H9 (cell line): ENCODE results near the gene OSBP. TPM values are rescaled to one million over a fixed set of nuclear protein-coding genes. Genes with fewer than 3 reads are reported as not detected.
A peak's percentile ranks its signal among the peaks of the same experiment; 100 is the strongest.

Source experiments
- DNase-seq: peaks from one replicate; pipeline ENCODE4 v3.0.0-alpha.2; 2017
- H2AFZ ChIP-seq: one replicate; pipeline ENCODE4 v1.6.1; 2013; ENCODE audit warnings: mild to moderate bottlenecking, low read length, control low read depth, moderate library complexity
- H2AK5ac ChIP-seq: 2 replicates; pipeline ENCODE4 v1.6.1; 2013; ENCODE audit warnings: low read length, control low read depth, mixed read lengths; ENCODE audit not compliant: insufficient read length
- H2BK120ac ChIP-seq: one replicate; pipeline ENCODE4 v1.6.1; 2013; ENCODE audit warnings: low read depth, mild to moderate bottlenecking, low read length, control low read depth, inconsistent platforms; ENCODE audit not compliant: poor library complexity, severe bottlenecking
- H2BK12ac ChIP-seq: 2 replicates; pipeline ENCODE4 v1.6.1; 2013; ENCODE audit warnings: low read length, control low read depth, mixed read lengths, low read depth; ENCODE audit not compliant: insufficient read length
- H2BK15ac ChIP-seq: 2 replicates; pipeline ENCODE4 v1.6.1; 2013; ENCODE audit warnings: low read depth, low read length, control low read depth
- H2BK20ac ChIP-seq: one replicate; pipeline ENCODE4 v1.6.1; 2013; ENCODE audit warnings: low read depth, mild to moderate bottlenecking, low read length, control low read depth, inconsistent platforms; ENCODE audit not compliant: poor library complexity, severe bottlenecking
- H2BK5ac ChIP-seq: 2 replicates; pipeline ENCODE4 v1.6.1; 2013; ENCODE audit warnings: low read length, control low read depth, mixed read lengths; ENCODE audit not compliant: insufficient read length
- H3K14ac ChIP-seq: 2 replicates; pipeline ENCODE4 v1.6.1; 2013; ENCODE audit warnings: low read length, control low read depth; ENCODE audit not compliant: insufficient read depth
- H3K18ac ChIP-seq: 2 replicates; pipeline ENCODE4 v1.6.1; 2013; ENCODE audit warnings: low read depth, mild to moderate bottlenecking, mixed read lengths, low read length, control low read depth; ENCODE audit not compliant: insufficient read length
- H3K23ac ChIP-seq: 2 replicates; pipeline ENCODE4 v1.6.1; 2013; ENCODE audit warnings: low read length, control low read depth, mixed read lengths, low read depth; ENCODE audit not compliant: insufficient read length
- H3K23me2 ChIP-seq: 2 replicates; pipeline ENCODE4 v1.6.1; 2013; ENCODE audit warnings: low read depth, mild to moderate bottlenecking, mixed read lengths, low read length, control low read depth; ENCODE audit not compliant: insufficient read length, poor library complexity, severe bottlenecking
- H3K27ac ChIP-seq: 2 replicates; pipeline ENCODE4 v1.5.1; 2013; ENCODE audit warnings: low read length, control low read depth, mixed read lengths, low read depth; ENCODE audit not compliant: insufficient read length
- H3K27me3 ChIP-seq: 2 replicates; pipeline ENCODE4 v1.6.1; 2013; ENCODE audit warnings: low read length, control low read depth, inconsistent platforms; ENCODE audit not compliant: insufficient read depth
- H3K4ac ChIP-seq: 2 replicates; pipeline ENCODE4 v1.6.1; 2013; ENCODE audit warnings: low read depth, mild to moderate bottlenecking, control low read depth, inconsistent platforms, low read length, moderate library complexity
- H3K4me1 ChIP-seq: 2 replicates; pipeline ENCODE4 v1.6.1; 2013; ENCODE audit warnings: low read length, control low read depth, inconsistent platforms; ENCODE audit not compliant: insufficient read depth
- H3K4me2 ChIP-seq: 2 replicates; pipeline ENCODE4 v1.6.1; 2013; ENCODE audit warnings: low read length, control low read depth, mixed read lengths; ENCODE audit not compliant: insufficient read length, insufficient read depth
- H3K56ac ChIP-seq: 2 replicates; pipeline ENCODE4 v1.6.1; 2013; ENCODE audit warnings: low read depth, mild to moderate bottlenecking, mixed read lengths, low read length, control low read depth; ENCODE audit not compliant: insufficient read length
- H3K79me1 ChIP-seq: 2 replicates; pipeline ENCODE4 v1.6.1; 2013; ENCODE audit warnings: low read depth, mild to moderate bottlenecking, moderate library complexity, low read length, control low read depth, inconsistent platforms; ENCODE audit not compliant: insufficient read depth, poor library complexity, severe bottlenecking
- H3K79me2 ChIP-seq: 2 replicates; pipeline ENCODE4 v1.6.1; 2013; ENCODE audit warnings: low read length, control low read depth, inconsistent platforms; ENCODE audit not compliant: insufficient read depth
- H3K9ac ChIP-seq: 2 replicates; pipeline ENCODE4 v1.6.1; 2013; ENCODE audit warnings: low read length, control low read depth, mixed read lengths; ENCODE audit not compliant: insufficient read length; ENCODE audit errors: extremely low read depth
- H3K9me3 ChIP-seq: one replicate; pipeline ENCODE4 v1.6.1; 2013; ENCODE audit warnings: low read depth, low read length, inconsistent platforms; ENCODE audit not compliant: control insufficient read depth
- H3T11ph ChIP-seq: one replicate; pipeline ENCODE4 v1.6.1; 2013; ENCODE audit warnings: mild to moderate bottlenecking, low read length, control low read depth, inconsistent platforms
- H4K20me1 ChIP-seq: one replicate; pipeline ENCODE4 v1.6.1; 2013; ENCODE audit not compliant: control insufficient read depth, insufficient read length, insufficient read depth
- H4K5ac ChIP-seq: 2 replicates; pipeline ENCODE4 v1.6.1; 2013; ENCODE audit warnings: low read depth, mild to moderate bottlenecking, mixed read lengths, low read length, control low read depth; ENCODE audit not compliant: insufficient read length
- H4K8ac ChIP-seq: replicated peaks from 2 replicates; pipeline ENCODE4 v1.6.1; 2013; ENCODE audit warnings: low read length, control low read depth, mixed read lengths, low read depth; ENCODE audit not compliant: insufficient read length
- H4K91ac ChIP-seq: 2 replicates; pipeline ENCODE4 v1.6.1; 2013; ENCODE audit warnings: low read depth, mild to moderate bottlenecking, moderate library complexity, mixed read lengths, low read length, control low read depth; ENCODE audit not compliant: insufficient read length
- H3K27ac Mint-ChIP-seq, 3 experiments: 2 replicates in 2 of 3; 3 replicates in 1 of 3; pipeline ENCODE4 v1.8.0; 2020 to 2021; ENCODE audit warnings: mixed read lengths in 3 of 3, mild to moderate bottlenecking in 1 of 3, moderate library complexity in 1 of 3
- H3K27me3 Mint-ChIP-seq: 2 replicates; pipeline ENCODE4 v1.8.0; 2021; ENCODE audit warnings: low read depth, mild to moderate bottlenecking, moderate library complexity, mixed read lengths
- H3K36me3 Mint-ChIP-seq, 3 experiments: 2 replicates in 2 of 3; 3 replicates in 1 of 3; pipeline ENCODE4 v1.8.0; 2020 to 2021; ENCODE audit warnings: low read depth in 3 of 3, mixed read lengths in 3 of 3; ENCODE audit not compliant: insufficient read depth in 1 of 3
- H3K4me1 Mint-ChIP-seq, 2 experiments: 2 replicates each; pipeline ENCODE4 v1.8.0; 2020; ENCODE audit warnings: mixed read lengths in 2 of 2
- H3K4me3 Mint-ChIP-seq, 2 experiments: 2 replicates in 1 of 2; 3 replicates in 1 of 2; pipeline ENCODE4 v1.8.0; 2020 to 2021; ENCODE audit warnings: mild to moderate bottlenecking in 2 of 2, mixed read lengths in 2 of 2, moderate library complexity in 1 of 2
- H3K9me3 Mint-ChIP-seq, 2 experiments: 2 replicates in 1 of 2; 3 replicates in 1 of 2; pipeline ENCODE4 v1.8.0; 2020; ENCODE audit warnings: mild to moderate bottlenecking in 2 of 2, mixed read lengths in 2 of 2, moderate library complexity in 1 of 2
- WGBS: extraction: QIAGEN DNeasy Blood & Tissue Kit; methylation state at CpG from one replicate; pipeline ENCODE4 v1.1.7; 2013; ENCODE audit warnings: missing lambda C conversion rate, low lambda C conversion rate, mixed read lengths; ENCODE audit not compliant: insufficient read length; ENCODE audit errors: extremely low coverage; 5-methylcytosine and 5-hydroxymethylcytosine counted together
- total RNA-seq: library from RNA; stranded (reverse); gene quantifications from 2 replicates; pipeline ENCODE4 v1.2.1, GENCODE V29; 2021
- TF ChIP-seq, protein P1 (sequence below): fragments of 200-600 bp; sonication (generic); conservative IDR thresholded peaks from 3 replicates; pipeline ENCODE4 v1.8.0; 2021; ENCODE audit warnings: antibody characterized with exemption, mild to moderate bottlenecking

OSBP gene
- total RNA-seq, 1 experiment from 2014 or later = 48.5 TPM

DNA sequence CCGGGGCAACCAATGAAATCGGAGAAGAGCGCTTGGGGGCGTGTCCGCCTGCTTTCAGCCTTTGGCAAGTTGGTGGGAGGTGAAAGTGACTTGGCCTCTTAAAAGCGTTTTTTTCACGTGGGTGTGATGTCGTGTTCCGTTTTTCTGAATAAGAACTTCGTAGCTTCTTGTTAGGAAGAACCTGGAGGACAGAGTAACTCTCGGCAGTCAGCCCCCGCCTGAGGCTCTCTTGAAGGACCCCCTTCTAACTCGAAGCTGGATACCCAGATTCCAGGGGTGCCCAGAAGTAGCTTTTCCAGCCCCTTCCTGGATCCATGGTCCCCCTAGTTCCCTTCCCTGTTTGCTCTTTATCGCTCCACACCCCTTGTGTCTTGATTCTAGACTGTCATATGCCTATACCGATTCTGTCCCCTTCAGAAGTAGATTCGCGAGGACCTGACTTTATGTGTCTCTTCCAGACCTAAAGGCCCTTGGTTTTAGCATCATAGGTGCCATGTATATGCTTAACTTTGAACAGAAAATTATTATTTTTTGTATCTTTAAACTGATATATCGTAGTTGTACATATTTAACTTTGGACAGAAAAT, 915 bp upstream of the OSBP start:
- H3K14ac ChIP-seq = no peak overlapping the region
- WGBS = no CpG with 5 or more reads among the region's 18 CpGs
- H4K5ac ChIP-seq = no peak overlapping the region
- H3K4me1 ChIP-seq = peaks cover 2% of the 10 kb centered on the region; the same call in 1 of the 2 replicates
- peak overlapping the region; percentile 61 for H3K27ac ChIP-seq
- no peak overlapping the region for H3K4ac ChIP-seq
- H2BK15ac ChIP-seq = no peak overlapping the region
- H2BK5ac ChIP-seq = no peak overlapping the region
- no peak for DNase-seq
- Mint-ChIP-seq H3K4me3 (peak overlapping the region; percentile 89 to 93), H3K27me3 (no peaks in the 10 kb centered on the region), H3K36me3 (peaks cover 0 to 13% (median 6%) of the 10 kb centered on the region in 3 experiments; a peak in 4 of 7 replicates), H3K4me1 (peaks cover 14 to 16% of the 10 kb centered on the region in 2 experiments), H3K9me3 (no peaks in the 10 kb centered on the region; a peak in 1 of 5 replicates), H3K27ac (peak overlapping the region; percentile 99 to 100 (median 99))
- no peak overlapping the region for H4K91ac ChIP-seq
- H4K8ac ChIP-seq = no peak overlapping the region
- no peak overlapping the region for H3T11ph ChIP-seq
- no peak overlapping the region for H2BK12ac ChIP-seq
- H3K23ac ChIP-seq = no peak overlapping the region
- H3K9ac ChIP-seq = peak overlapping the region; percentile 74
- peaks cover 10% of the 10 kb centered on the region for H3K23me2 ChIP-seq
- H3K9me3 ChIP-seq = no peaks in the 10 kb centered on the region
- no peak overlapping the region for H3K18ac ChIP-seq
- no peak overlapping the region for H2BK20ac ChIP-seq
- H3K56ac ChIP-seq = no peak overlapping the region
- H3K79me1 ChIP-seq = peaks cover 3% of the 10 kb centered on the region
- H3K79me2 ChIP-seq = peaks cover 16% of the 10 kb centered on the region; the same call in 1 of the 2 replicates
- H3K27me3 ChIP-seq = no peaks in the 10 kb centered on the region
- no peak overlapping the region for H2AK5ac ChIP-seq
- H3K4me2 ChIP-seq = peak overlapping the region; percentile 92
- peak overlapping the region; percentile 87 for H2AFZ ChIP-seq
- TF ChIP-seq, protein P1, sequence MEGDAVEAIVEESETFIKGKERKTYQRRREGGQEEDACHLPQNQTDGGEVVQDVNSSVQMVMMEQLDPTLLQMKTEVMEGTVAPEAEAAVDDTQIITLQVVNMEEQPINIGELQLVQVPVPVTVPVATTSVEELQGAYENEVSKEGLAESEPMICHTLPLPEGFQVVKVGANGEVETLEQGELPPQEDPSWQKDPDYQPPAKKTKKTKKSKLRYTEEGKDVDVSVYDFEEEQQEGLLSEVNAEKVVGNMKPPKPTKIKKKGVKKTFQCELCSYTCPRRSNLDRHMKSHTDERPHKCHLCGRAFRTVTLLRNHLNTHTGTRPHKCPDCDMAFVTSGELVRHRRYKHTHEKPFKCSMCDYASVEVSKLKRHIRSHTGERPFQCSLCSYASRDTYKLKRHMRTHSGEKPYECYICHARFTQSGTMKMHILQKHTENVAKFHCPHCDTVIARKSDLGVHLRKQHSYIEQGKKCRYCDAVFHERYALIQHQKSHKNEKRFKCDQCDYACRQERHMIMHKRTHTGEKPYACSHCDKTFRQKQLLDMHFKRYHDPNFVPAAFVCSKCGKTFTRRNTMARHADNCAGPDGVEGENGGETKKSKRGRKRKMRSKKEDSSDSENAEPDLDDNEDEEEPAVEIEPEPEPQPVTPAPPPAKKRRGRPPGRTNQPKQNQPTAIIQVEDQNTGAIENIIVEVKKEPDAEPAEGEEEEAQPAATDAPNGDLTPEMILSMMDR = no peak
- H4K20me1 ChIP-seq = no peaks in the 10 kb centered on the region
- H2BK120ac ChIP-seq = no peak overlapping the region
